ENCODE data around the gene PALLD. TPM values are rescaled to one million over a fixed set of nuclear protein-coding genes. Genes with fewer than 3 reads are reported as not detected.

Gene PALLD
- total and polyA plus RNA-seq, 2 donors (not counting 3 experiments of a cell fraction or from before 2014, with no cell fraction given): 13.4 to 48.2 TPM

DNA sequence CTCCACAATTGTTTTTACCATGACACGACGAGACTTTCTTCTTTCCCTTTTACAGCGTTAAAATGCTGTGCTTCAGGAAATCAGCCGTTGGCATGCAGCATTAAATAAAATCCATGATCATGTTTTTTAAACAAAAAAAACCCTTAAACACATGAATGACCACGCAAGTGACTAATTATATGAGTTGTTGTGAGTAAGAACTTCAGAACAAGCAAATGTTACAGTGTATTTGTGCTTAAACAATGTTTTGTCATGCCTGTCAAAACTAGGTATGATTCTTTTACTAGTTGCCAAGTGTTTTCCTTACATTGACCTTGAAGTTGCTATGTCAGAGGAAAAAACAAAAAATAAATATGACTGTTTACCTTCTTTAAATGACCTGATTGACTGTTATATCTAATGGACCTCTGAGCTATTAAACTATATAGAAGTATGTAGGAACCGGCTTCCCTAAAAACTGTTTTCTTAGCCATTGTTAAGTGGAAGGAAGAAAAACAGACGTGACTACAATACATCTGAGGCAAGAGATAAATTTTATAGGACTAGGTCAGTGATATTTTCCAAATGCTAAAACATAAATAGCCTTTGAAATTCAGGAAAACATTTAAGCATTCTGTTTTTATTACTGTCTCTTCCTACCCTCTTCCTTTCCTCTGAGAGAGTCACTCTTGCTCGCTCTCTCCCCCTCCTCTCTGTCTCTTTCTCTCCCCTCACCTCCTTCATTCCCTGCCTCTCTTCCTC is 197.1 kb downstream of the PALLD start:
- H3K27ac ChIP-seq (ENCODE audit: insufficient read depth, low read depth, low read length): peak overlapping the region; percentile 70

DNA sequence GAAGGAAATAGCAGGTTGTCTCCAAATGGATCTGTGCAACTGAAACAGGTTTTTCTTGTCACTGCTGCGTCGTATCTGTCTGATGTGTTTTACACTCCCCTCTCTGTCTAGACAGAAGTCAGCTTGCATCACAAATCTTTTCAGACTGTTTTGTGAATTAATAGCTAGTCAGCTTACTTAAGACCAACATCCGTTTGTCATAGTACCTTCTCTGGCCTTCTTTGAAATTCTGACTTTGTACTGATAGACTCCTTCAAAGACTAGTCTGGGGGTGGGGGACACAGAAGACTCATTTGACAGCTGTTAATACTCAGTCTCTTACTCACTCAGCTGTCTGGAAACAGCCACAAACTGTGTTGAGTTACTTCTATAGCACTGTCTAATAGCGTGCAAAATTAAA is 197.8 kb downstream of the PALLD start:
- intact Hi-C loops (cut with micrococcal nuclease): loop anchor here (5.0 kb wide), 2 partner anchors 182 to 512 kb away; no protein-coding TSS in a partner anchor
- CTCF ChIA-PET: no interaction called here
- H3K9me3 ChIP-seq (replicated peaks; ENCODE audit: control insufficient read depth, insufficient read depth, low read length): no peaks in the 10 kb centered on the region
- DNase-seq (ENCODE audit: low read depth, low spot score) (peak; percentile 36), FAIRE-seq (no peak)
- H3K9me1 ChIP-seq (replicated peaks; ENCODE audit: control insufficient read depth, extremely low read depth, insufficient read depth, low read length): no peaks in the 10 kb centered on the region
- no peaks in the 10 kb centered on the region for H3K27me3 ChIP-seq (ENCODE audit: control insufficient read depth in 2 of 2, insufficient read depth in 2 of 2, low read length in 2 of 2)
- H3K4me2 ChIP-seq (ENCODE audit: insufficient read depth, low read length): no peak overlapping the region
- H2AFZ ChIP-seq (ENCODE audit: low read depth, low read length): no peak overlapping the region
- TF ChIP-seq EZH2 (IDR thresholded peaks at IDR 0.05; ENCODE audit: borderline replicate concordance, low read depth, low read length, severe bottlenecking): no peak
- TF ChIP-seq, protein P1, sequence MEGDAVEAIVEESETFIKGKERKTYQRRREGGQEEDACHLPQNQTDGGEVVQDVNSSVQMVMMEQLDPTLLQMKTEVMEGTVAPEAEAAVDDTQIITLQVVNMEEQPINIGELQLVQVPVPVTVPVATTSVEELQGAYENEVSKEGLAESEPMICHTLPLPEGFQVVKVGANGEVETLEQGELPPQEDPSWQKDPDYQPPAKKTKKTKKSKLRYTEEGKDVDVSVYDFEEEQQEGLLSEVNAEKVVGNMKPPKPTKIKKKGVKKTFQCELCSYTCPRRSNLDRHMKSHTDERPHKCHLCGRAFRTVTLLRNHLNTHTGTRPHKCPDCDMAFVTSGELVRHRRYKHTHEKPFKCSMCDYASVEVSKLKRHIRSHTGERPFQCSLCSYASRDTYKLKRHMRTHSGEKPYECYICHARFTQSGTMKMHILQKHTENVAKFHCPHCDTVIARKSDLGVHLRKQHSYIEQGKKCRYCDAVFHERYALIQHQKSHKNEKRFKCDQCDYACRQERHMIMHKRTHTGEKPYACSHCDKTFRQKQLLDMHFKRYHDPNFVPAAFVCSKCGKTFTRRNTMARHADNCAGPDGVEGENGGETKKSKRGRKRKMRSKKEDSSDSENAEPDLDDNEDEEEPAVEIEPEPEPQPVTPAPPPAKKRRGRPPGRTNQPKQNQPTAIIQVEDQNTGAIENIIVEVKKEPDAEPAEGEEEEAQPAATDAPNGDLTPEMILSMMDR (IDR thresholded peaks at IDR 0.05; ENCODE audit: extremely low read depth in 1 of 2, insufficient read depth in 1 of 2, low read depth in 1 of 2, low read length in 2 of 2): no peak
- TF ChIP-seq POLR2AphosphoS5 (IDR thresholded peaks at IDR 0.05; ENCODE audit: insufficient read depth, low read depth, low read length): no peak
- TF ChIP-seq, protein P2, sequence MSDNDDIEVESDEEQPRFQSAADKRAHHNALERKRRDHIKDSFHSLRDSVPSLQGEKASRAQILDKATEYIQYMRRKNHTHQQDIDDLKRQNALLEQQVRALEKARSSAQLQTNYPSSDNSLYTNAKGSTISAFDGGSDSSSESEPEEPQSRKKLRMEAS (IDR thresholded peaks at IDR 0.05; ENCODE audit: insufficient read depth, insufficient read length): no peak
- H3K4me3 ChIP-seq (replicated peaks in 1 of 3; ENCODE audit: insufficient read depth in 1 of 3, low read depth in 1 of 3, low read length in 3 of 3): no peak overlapping the region
- dilution Hi-C loops (cut with MboI; ENCODE audit: extremely low pct_ligation_motif_present, low sequenced_read_pairs): no loop called here
- H3K79me2 ChIP-seq (ENCODE audit: control insufficient read depth, insufficient read depth, low read length): no peaks in the 10 kb centered on the region
- no peaks in the 10 kb centered on the region for H4K20me1 ChIP-seq (replicated peaks; ENCODE audit: control insufficient read depth, extremely low read depth, insufficient read depth, low read length)
- no TSS peak for BruUV-seq (replicated peaks)
- peaks cover 25% of the 10 kb centered on the region for H3K4me1 ChIP-seq (ENCODE audit: control insufficient read depth, extremely low read depth, insufficient read depth, low read length)
- H3K9ac ChIP-seq (replicated peaks; ENCODE audit: extremely low read depth, insufficient read depth, low read length): no peak overlapping the region
- POLR2A ChIA-PET: no interaction called here
- H3K27ac ChIP-seq (ENCODE audit: insufficient read depth, low read depth, low read length): no peak overlapping the region
- no peaks in the 10 kb centered on the region for H3K36me3 ChIP-seq (ENCODE audit: control insufficient read depth in 2 of 2, extremely low read depth in 1 of 2, insufficient read depth in 2 of 2, low read length in 2 of 2)

More for the DNA sequence above, 197.1 kb downstream of the PALLD start:
- Histone ChIP-seq H3K4me3 (replicated peaks in 1 of 3; ENCODE audit: insufficient read depth in 1 of 3, low read depth in 1 of 3, low read length in 3 of 3) (peak overlapping the region in 2 of 3 experiments; percentile 20 to 54), H4K20me1 (replicated peaks; ENCODE audit: control insufficient read depth, extremely low read depth, insufficient read depth, low read length) (no peaks in the 10 kb centered on the region), H2AFZ (ENCODE audit: low read depth, low read length) (peak overlapping the region; percentile 88), H3K36me3 (ENCODE audit: control insufficient read depth in 2 of 2, extremely low read depth in 1 of 2, insufficient read depth in 2 of 2, low read length in 2 of 2) (no peaks in the 10 kb centered on the region), H3K79me2 (ENCODE audit: control insufficient read depth, insufficient read depth, low read length) (no peaks in the 10 kb centered on the region), H3K9me1 (replicated peaks; ENCODE audit: control insufficient read depth, extremely low read depth, insufficient read depth, low read length) (no peaks in the 10 kb centered on the region), H3K9ac (replicated peaks; ENCODE audit: extremely low read depth, insufficient read depth, low read length) (peak overlapping the region; percentile 63), H3K4me1 (ENCODE audit: control insufficient read depth, extremely low read depth, insufficient read depth, low read length) (peaks cover 25% of the 10 kb centered on the region), H3K9me3 (replicated peaks; ENCODE audit: control insufficient read depth, insufficient read depth, low read length) (no peaks in the 10 kb centered on the region), H3K27me3 (ENCODE audit: control insufficient read depth in 2 of 2, insufficient read depth in 2 of 2, low read length in 2 of 2) (no peaks in the 10 kb centered on the region), H3K4me2 (ENCODE audit: insufficient read depth, low read length) (peak overlapping the region; percentile 99)
- intact Hi-C loops (cut with micrococcal nuclease): loop anchor here (5.0 kb wide), 2 partner anchors 182 to 512 kb away; no protein-coding TSS in a partner anchor
- ChIA-PET CTCF (interaction anchor here (0.6 to 1.5 kb wide), 5 partner anchors 11 to 660 kb away, joined by 3 to 6 read pairs (median 3); no protein-coding TSS in a partner anchor), POLR2A (no interaction called here)
- FAIRE-seq: no peak
- BruUV-seq (replicated peaks): no TSS peak
- DNase-seq (ENCODE audit: low read depth, low spot score): peak; percentile 86
- TF ChIP-seq FOS (IDR thresholded peaks at IDR 0.05; ENCODE audit: borderline replicate concordance, insufficient read depth, low read length): peak; percentile 16
- no peak for TF ChIP-seq JUN (IDR thresholded peaks at IDR 0.05; ENCODE audit: borderline replicate concordance, insufficient read depth, insufficient read length, low read depth)
- dilution Hi-C loops (cut with MboI; ENCODE audit: extremely low pct_ligation_motif_present, low sequenced_read_pairs): no loop called here

Measured in endothelial cell of umbilical vein (primary cell).